Prostate gland (tissue), 2 donors: Measurements from ENCODE around the gene BCR. TPM values are rescaled to one million over a fixed set of nuclear protein-coding genes. Genes with fewer than 3 reads are reported as not detected.
"Not testable (repeated sequence)": the region's sequence is repeated elsewhere in the genome, so short reads cannot be mapped to it uniquely, and the experiment has no call there.

Source experiments
- DNase-seq: peaks from one replicate; pipeline ENCODE4 v3.0.0-alpha.2; 2019; ENCODE audit warnings: low spot score
- H3K27ac ChIP-seq, 2 donors: fragments of 200-600 bp; sonication (generic); 2 replicates each; pipeline ENCODE4 v1.5.1; 2017 to 2019
- H3K27me3 ChIP-seq: fragments of 200-600 bp; sonication (generic); replicated peaks from 2 replicates; pipeline ENCODE4 v1.5.1; 2019; ENCODE audit not compliant: insufficient read depth
- H3K36me3 ChIP-seq, 2 donors: fragments of 200-600 bp; sonication (generic); 1 replicate in 1 of 2; 2 replicates in 1 of 2; pipeline versions ENCODE4 v1.5.1 to v1.8.1; 2017 to 2019
- H3K4me1 ChIP-seq: fragments of 200-600 bp; sonication (generic); replicated peaks from 2 replicates; pipeline ENCODE4 v1.5.1; 2019
- H3K4me3 ChIP-seq, 2 donors: fragments of 200-600 bp; sonication (generic); 2 replicates each; pipeline ENCODE4 v1.5.1; 2017 to 2019
- H3K9me3 ChIP-seq: fragments of 200-600 bp; sonication (generic); 2 replicates; pipeline ENCODE4 v1.5.1; 2017
- CTCF ChIP-seq, 4 experiments: fragments of 200-600 bp in 2 of 4; fragments of 450-650 bp in 2 of 4; sonication (generic) in 2 of 4; IDR thresholded peaks; 1 replicate in 3 of 4; 2 replicates in 1 of 4; pipeline ENCODE4 v1.5.1; 2016 to 2019; ENCODE audit warnings: antibody characterized with exemption in 4 of 4, mild to moderate bottlenecking in 2 of 4, moderate library complexity in 2 of 4
- POLR2A ChIP-seq: fragments of 450-650 bp; IDR thresholded peaks from one replicate; pipeline ENCODE4 v1.6.1; 2016; ENCODE audit warnings: antibody characterized with exemption, mild to moderate bottlenecking
- POLR2AphosphoS5 ChIP-seq: sonication (generic); formaldehyde crosslinking; IDR thresholded peaks from one replicate; pipeline ENCODE4 v1.6.1; 2017; ENCODE audit warnings: antibody characterized with exemption
- WGBS: methylation state at CpG from one replicate; pipeline ENCODE4 v1.1.5; 2018; 5-methylcytosine and 5-hydroxymethylcytosine counted together
- intact Hi-C: fragments of 100-400 bp; cut with DNase I; formaldehyde crosslinking; loops from one replicate; pipeline ENCODE4 v1.14.2; 2022
- total RNA-seq, 2 donors: library from RNA; depleted of rRNA; stranded (reverse); fragments of >200 nt; gene quantifications; one replicate each; pipeline ENCODE4 v1.1.0, GENCODE V29; 2016

Gene BCR
- total RNA-seq, result 10 to 100 TPM; 32.7 to 88.8 TPM

- Histone ChIP-seq H3K4me1 (peaks cover 17% of the 10 kb centered on the region), H3K27ac (peak within 1 kb of the TSS; percentile 73 to 75), H3K36me3 (no peaks in the 10 kb centered on the region), H3K27me3 (no peaks in the 10 kb centered on the region), H3K4me3 (peak within 1 kb of the TSS; percentile 51 to 54), H3K9me3 (no peaks in the 10 kb centered on the region)
- DNase-seq, result peak; percentile 58
- under 1% methylated on average over 52 of the region's 88 CpGs for WGBS
- TF ChIP-seq POLR2AphosphoS5 (peak; percentile 30), CTCF (IDR thresholded peaks at IDR 0.05) (peak in 1 of 4 experiments; percentile 4), POLR2A (peak; percentile 71)
- intact Hi-C loops, result loop anchor here (5.0 kb wide), 1 partner anchor 342 kb away; no protein-coding TSS in a partner anchor
These were observed at the start of gene BCR for GRCh38 chr22:23180301-23180892. Gene BCR, plus strand, starts transcription at chr22:23180509. Its CDS starts 452 bp downstream, at chr22:23180961.

- Histone ChIP-seq H3K4me3 (no peak overlapping the region), H3K9me3 (no peaks in the 10 kb centered on the region), H3K27me3 (no peaks in the 10 kb centered on the region), H3K36me3 (no peaks in the 10 kb centered on the region), H3K27ac (no peak overlapping the region), H3K4me1 (no peaks in the 10 kb centered on the region)
- intact Hi-C loops, result no loop called here
- no peak for DNase-seq
- TF ChIP-seq POLR2A (no peak), POLR2AphosphoS5 (no peak), CTCF (IDR thresholded peaks at IDR 0.05) (no peak)
- WGBS, result 58% methylated on average over 3 of the region's 3 CpGs
These were observed 49.6 kb upstream of the BCR start for GRCh38 chr22:23130697-23131096.

GRCh38 chr22:23131931-23132330 is 48.4 kb upstream of the BCR start:
- WGBS, result 87% methylated on average over 6 of the region's 6 CpGs
- Histone ChIP-seq H3K27me3 (no peaks in the 10 kb centered on the region), H3K36me3 (no peaks in the 10 kb centered on the region), H3K9me3 (no peaks in the 10 kb centered on the region), H3K4me1 (no peaks in the 10 kb centered on the region), H3K4me3 (no peak overlapping the region), H3K27ac (no peak overlapping the region)
- intact Hi-C loops, result no loop called here
- DNase-seq, result no peak
- no peak for TF ChIP-seq POLR2A
- no peak for TF ChIP-seq CTCF (IDR thresholded peaks at IDR 0.05)
- no peak for TF ChIP-seq POLR2AphosphoS5

- no peak for TF ChIP-seq POLR2AphosphoS5
- TF ChIP-seq POLR2A, result no peak
- no peak for TF ChIP-seq CTCF (IDR thresholded peaks at IDR 0.05)
- no peak overlapping the region for H3K27ac ChIP-seq
- no peak for DNase-seq
- 93% methylated on average over 10 of the region's 10 CpGs for WGBS
- H3K27me3 ChIP-seq, result no peaks in the 10 kb centered on the region
- no peak overlapping the region for H3K4me3 ChIP-seq
- H3K36me3 ChIP-seq, result no peaks in the 10 kb centered on the region
- no peaks in the 10 kb centered on the region for H3K9me3 ChIP-seq
- no peaks in the 10 kb centered on the region for H3K4me1 ChIP-seq
- intact Hi-C loops, result no loop called here
These were observed 47.8 kb upstream of the BCR start for GRCh38 chr22:23132376-23133091.

- Histone ChIP-seq H3K4me1 (no peaks in the 10 kb centered on the region), H3K27me3 (no peaks in the 10 kb centered on the region), H3K9me3 (no peaks in the 10 kb centered on the region), H3K4me3 (no peak overlapping the region), H3K27ac (no peak overlapping the region), H3K36me3 (no peaks in the 10 kb centered on the region)
- TF ChIP-seq POLR2A (no peak), POLR2AphosphoS5 (no peak), CTCF (IDR thresholded peaks at IDR 0.05) (no peak)
- no peak for DNase-seq
- 95% methylated on average over 10 of the region's 10 CpGs for WGBS
- intact Hi-C loops, result no loop called here
These were observed 46.4 kb upstream of the BCR start for GRCh38 chr22:23133922-23134321.

GRCh38 chr22:23136991-23137390 is 43.3 kb upstream of the BCR start:
- not testable (repeated sequence) for H3K27ac ChIP-seq, DNase-seq
- WGBS, result 65% methylated on average over 4 of the region's 4 CpGs

More at GRCh38 chr22:23136991-23137390, 43.3 kb upstream of the BCR start:
- H3K4me3 ChIP-seq, H3K4me1 ChIP-seq, intact Hi-C loops, H3K36me3 ChIP-seq, H3K9me3 ChIP-seq, H3K27me3 ChIP-seq: not testable (repeated sequence)
